Sciatic nerve (tissue), 2 donors: ENCODE measurements around the gene PSMD1. TPM values are rescaled to one million over a fixed set of nuclear protein-coding genes. Genes with fewer than 3 reads are reported as not detected.
"Not testable (repeated sequence)": the region's sequence is repeated elsewhere in the genome, so short reads cannot be mapped to it uniquely, and the experiment has no call there.

ENCODE experiments used
- ATAC-seq: fragments of 200-7000 bp; cut with Tn5 transposase; one replicate; pipeline ENCODE4 v1.9.1; 2020; ENCODE audit warnings: mild to moderate bottlenecking, moderate library complexity
- DNase-seq: peaks from one replicate; pipeline ENCODE4 v3.0.0-alpha.2; 2020; ENCODE audit warnings: low spot score
- intact Hi-C: fragments of 100-400 bp; cut with DNase I; formaldehyde crosslinking; loops from one replicate; pipeline ENCODE4 v1.14.2; 2022
- total RNA-seq: library from RNA; stranded (reverse); fragmentation: NEBNext Ultra II Directional; extraction: Animal tissue kit (Norgen Biotek cat#: 25700); gene quantifications from one replicate; pipeline ENCODE4 v1.2.1, GENCODE V29; 2021
- donor health status: DM: no; HTN: no; CAD: no.
- donor health status: DM: no; HTN: no; CAD: no.

PSMD1 gene
- 73.6 TPM for total RNA-seq

DNA sequence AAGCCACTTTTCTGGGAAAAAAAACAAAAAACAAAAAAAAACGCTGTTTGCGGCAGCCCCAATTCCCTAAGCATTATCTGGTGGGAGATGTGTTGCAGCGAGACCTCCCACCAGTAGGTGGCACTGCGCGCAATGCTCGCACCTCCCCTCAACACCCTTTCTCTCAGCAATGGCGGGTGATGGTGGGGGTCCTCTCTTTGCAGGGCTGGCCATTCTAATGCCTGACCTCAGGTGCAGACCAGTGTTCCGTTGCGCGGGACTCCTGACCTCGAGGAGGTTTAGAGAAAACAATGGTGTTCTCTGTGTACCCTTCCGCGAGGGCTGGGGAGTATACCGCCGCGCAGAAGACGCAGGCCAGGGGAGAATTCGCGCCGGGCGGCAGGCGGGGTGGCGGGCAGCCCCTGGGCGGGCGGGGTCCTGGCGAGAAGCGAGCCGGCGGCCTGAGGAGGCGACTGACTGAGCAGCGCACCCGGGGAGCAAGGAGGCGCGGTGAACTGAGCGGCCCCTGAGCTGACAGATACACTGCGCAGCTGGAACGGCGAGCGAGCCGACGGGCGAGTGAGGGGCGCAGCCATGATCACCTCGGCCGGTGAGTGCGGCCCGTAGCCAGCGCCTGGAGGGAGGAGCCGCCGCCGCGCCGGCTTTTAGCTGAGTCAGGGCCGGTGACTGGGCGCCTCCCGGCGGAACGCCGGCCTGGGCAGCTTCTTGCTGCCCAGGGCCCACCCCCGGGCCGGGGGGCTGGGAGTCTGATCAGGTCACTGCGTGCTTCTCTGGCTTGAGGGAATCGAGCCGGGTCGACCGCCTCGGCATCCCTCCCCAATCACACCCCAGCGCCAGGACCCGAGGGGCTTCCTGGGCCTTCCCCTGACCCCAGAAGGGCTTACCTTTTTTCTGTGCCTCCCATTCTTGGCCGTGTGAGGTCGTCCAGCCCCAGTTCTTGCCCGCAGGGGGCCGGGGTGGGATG lies at the start of gene PSMD1:
Gene PSMD1 (plus strand): TSS at position 415 of the 964 bp plus-strand sequence. CDS start 159 bp downstream, at position 574.
- intact Hi-C loops, result no loop called here
- ATAC-seq (peak; percentile 93), DNase-seq (peak; percentile 94)

DNA sequence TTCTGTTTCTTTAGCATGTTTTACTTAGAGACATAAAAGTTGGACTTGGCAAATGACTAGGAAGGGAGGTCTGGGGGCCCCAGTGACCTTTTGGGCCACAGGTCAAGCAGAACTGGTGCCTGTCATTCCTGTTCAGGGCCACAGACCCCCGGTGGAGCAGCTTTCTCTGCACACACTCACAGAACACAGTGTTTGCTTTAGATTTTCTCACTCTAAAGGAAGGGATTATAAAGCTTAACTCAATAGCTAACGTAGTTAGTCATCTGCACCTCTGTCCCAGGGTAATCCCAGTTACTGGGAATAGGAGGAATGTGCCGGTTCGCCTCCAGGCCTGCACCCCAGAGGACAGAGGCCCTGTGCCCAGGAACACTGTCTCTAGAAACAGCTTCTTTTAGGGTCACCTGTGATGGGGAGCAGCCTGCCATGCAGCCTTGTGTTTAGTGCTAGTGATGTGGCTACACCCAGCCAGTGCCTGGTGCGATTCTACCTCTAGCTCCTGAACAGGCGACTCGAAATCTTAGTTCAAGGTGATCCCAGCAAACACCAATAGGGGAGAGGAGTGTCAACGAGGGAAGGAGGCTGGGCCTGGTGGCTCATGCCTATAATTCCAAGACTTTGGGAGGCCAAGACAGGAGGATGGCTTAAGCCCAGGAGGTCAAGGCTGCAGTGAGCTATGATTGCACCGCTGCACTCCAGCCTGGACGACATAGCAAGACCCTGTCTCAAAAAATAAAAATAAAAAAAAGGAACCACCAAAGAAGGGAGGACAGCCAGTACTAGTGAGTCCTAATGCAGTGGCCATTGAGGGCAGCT lies 49.2 kb upstream of the PSMD1 start:
- ATAC-seq (no peak), DNase-seq (no peak)
- intact Hi-C loops, result no loop called here

DNA sequence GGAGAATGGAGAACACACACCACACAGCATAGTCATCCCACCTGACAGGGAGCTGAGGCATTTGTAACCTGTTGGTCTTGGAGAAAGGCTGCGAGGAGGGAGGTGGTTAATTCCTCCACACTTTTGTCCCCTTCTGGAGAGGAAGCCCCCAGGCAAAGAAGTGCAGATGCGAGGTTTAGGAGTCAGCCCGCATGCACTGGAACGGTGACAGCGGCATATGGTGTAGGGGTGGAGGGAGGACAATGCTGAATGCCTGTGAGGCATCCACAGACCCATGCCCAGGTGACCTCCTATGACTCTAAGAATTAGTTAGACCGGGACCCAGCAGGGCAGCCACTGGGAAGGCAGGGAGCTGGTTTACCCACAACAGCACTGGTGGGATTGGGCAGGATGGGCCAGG lies 48.5 kb upstream of the PSMD1 start:
- intact Hi-C loops, result no loop called here
- no peak for DNase-seq
- ATAC-seq, result no peak

DNA sequence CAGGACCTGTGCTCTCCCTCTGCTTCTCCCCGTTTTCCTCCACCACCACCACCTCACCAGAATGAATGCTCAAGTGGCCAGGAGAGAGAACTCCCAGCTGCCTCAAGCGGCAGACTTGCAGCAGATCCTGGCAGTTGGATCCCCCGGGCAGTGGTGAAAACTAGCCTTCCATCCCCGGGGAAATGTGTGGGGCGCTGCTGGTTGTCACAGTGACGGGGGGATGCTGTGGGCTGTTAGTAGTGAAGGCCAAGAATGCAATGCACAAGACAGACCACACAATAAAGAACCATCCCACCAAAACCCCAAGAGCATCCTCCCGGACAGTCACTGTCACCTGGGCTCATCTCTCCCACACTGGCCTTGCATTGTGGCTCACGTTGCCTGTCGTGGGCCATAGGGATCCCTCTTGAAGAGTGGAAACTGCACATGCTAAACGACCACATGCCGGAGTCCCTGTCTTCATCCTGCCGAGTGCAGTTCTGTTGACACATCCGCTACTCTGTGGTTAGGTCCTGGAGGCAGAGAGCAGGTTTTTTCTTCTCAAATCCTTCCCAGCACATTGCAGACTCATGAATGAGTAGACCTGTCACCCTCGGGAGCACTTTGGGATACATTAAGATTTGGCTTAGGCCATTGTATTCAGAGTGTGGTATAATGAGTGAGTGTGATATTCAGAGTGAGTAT lies 47.3 kb upstream of the PSMD1 start:
- ATAC-seq (no peak), DNase-seq (no peak)
- intact Hi-C loops, result no loop called here

DNA sequence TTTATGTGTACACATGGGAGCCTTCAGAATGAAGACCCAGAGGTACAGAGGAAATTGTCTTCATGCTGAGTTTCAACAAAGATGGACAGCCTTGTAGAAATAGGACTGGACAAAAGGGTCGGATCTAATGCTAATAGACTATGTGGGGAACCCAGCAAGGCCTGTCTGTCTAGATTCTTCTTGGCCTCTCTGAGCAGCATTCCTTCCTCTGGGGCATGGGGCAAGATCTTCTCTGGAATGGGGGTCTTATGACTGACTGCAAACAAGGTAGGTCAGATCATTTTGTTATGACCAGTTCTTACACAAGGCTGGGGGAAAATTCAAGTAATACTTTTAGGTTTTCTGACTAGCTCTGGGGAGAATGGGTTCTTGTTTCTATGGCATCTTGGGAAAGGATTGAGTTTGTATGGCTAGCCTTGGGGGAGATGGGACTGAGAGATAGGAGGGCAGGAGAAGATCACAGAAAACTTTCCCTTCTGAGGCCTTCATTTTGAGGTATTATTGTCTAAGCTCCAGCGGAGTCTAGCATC lies 46.4 kb upstream of the PSMD1 start:
- DNase-seq, result no peak
- no peak for ATAC-seq
- intact Hi-C loops, result no loop called here

DNA sequence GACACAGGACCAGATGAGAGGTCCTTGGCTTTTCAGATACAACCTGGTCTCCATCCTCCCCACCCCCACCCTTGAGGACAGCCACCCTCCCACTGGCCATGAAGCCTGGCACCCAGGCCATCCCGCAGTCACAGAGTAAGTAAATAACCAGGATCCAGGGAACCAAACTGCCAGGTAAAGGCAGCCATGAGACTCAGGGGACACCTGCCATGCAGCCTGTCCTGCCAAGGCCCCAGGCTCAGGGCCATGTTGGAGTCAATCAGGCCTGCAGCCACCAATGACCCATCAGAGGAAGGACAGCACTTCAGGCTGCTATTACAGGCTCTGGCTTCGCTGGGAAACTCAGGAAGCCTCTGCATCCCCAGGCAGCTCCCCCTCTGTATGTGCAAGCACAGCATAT lies 45.1 kb upstream of the PSMD1 start:
- intact Hi-C loops, result no loop called here
- ATAC-seq (no peak), DNase-seq (no peak)

DNA sequence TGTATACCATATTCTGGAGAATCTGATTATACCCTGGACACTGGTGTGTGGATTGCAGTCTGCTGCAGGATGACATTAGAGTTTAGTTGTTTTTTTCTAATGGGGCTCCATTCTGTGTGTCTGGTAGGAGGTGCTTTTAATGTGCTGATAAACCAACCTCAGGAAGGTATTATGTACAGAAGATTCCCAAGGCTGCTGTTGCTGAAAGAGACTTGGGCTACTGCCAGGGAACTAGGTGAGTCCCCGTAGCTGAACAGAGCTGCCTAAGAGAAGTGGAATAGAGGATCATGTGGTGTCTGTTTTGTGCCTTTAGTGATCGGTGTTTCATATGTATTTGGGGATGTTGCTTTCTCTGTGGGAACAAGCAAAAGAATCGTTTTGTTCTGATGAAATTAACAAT lies 44.2 kb upstream of the PSMD1 start:
- ATAC-seq (no peak), DNase-seq (no peak)
- intact Hi-C loops, result no loop called here

DNA sequence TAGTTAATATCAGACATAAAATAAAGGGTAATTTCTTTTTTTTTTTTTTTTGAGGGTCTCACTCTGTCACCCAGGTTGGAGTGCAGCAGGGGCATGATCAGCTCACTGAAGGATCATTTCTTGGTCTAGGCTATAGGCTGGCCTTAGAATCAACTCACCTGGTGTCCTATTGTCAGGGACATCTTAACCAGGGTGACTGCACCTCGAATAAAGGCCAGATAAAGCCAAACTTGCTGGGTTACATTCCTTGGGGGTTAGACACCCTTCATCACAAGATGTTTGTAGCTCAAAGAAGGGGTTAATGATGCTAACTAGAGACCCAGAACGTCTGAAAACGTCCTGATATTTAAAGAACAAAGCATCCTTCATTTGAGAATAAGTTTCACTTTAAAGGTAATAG lies 42.8 kb upstream of the PSMD1 start:
- intact Hi-C loops, result no loop called here
- DNase-seq (no peak), ATAC-seq (no peak)

DNA sequence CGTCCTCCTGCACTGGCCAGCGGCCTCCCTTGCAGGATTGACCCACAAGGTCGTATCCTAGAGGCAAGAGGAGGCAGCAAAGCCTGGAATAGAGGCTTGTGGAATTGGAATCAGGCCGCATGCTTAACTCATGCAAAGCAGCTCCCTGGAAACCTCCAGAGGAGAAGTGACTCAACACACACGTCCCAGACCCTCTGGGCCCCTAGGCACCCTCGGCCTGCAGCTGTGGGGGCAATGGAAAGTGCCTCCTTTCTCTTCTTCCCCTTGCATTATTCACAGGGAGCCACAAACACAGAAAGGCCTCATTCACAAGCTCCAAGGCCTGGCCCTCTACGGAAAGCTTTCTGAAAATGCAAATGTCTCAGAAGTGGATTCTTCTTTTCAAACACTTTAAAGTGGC lies 41.2 kb upstream of the PSMD1 start:
- DNase-seq (no peak), ATAC-seq (no peak)
- intact Hi-C loops, result no loop called here

DNA sequence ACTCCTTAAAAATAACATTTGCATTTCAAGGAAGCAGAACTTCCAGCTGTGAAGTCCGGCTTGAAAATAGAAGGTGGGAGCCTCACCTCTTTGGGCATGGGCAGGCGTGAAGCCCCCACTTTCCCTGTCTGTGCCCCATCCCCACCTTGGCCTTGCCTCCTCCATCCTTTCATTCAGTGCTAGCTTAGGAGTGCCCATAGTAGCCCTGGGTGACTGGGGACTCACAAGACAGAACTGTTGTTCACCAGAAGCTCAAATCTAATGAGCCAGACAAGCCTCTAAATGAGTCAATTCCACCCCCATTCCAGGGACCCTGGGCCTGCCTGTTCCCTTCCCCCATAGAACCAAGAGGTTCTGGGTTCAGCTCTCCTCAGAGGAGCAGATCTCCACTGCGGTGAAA lies 40.7 kb upstream of the PSMD1 start:
- ATAC-seq, result no peak
- DNase-seq, result no peak
- intact Hi-C loops, result no loop called here

DNA sequence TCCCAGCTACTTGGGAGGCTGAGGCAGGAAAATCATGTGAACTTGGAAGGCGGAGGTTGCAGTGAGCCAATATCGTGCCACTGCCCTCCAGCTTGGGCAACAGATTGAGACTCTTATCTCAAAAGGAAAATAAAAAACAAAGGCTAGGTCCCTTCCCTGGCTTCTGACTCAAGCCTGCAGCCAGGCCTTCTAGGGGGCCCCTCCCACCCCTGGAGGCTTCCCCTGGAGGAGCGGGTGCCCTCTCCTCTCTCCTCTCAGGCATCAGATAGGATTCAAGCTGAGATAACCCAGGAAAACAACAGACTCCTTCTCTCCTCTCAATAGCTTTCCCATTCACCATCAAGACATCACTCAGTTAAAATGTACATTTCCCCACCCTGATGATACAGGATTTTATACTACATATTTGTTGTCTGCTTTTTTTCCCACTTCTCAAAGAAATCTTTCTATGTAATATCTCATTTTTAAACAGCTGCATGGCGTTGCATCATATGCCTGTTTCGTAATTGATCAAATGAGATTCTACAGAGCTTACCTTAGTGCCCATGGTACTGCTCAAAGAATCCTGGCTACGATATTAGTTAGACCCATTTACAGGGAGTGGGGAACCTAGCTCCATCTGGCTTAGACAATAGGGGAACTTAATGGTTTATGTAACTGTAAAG lies 40.0 kb upstream of the PSMD1 start:
- ATAC-seq (no peak), DNase-seq (no peak)
- intact Hi-C loops, result no loop called here

DNA sequence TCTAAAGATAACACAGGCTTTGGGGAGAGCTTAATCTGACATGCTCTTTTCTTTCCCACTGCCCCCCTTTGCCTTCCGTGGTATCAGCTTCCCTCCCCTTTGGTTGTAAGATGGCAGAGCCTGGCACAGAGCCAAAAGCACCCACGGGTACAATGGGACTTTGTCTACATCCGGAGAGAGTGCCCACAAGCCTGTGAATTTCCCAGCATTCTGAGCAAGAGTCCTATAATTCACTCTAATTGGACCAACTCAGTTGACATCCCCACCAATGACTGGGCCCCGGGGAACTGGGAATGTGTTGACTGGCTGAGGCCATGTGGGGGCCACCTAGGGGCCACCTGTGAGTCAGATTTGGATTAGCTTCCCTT lies 39.5 kb upstream of the PSMD1 start:
- intact Hi-C loops, result no loop called here

DNA sequence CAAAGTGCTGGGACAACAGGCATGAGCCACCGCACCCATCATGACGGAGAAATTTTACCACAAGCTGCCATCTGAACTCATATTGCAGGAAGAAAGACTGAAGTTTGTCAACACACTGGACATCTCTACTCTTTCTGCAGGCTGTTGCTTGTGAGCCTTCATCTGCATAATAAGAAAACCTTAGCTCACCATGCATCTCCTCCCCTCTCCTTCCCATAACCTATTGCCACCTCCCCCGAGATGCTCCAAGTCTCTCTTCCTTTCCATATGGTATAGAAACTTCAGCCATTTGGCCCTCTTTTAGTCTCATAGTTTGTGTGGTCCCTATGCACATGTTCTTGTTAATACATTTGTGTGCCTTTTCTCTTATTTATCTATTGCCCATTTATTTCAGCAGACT lies 38.5 kb upstream of the PSMD1 start:
- ATAC-seq (no peak), DNase-seq (no peak)
- intact Hi-C loops, result no loop called here

More for the DNA sequence above, 39.5 kb upstream of the PSMD1 start:
- peak; percentile 80 for DNase-seq
- ATAC-seq, result peak; percentile 51

DNA sequence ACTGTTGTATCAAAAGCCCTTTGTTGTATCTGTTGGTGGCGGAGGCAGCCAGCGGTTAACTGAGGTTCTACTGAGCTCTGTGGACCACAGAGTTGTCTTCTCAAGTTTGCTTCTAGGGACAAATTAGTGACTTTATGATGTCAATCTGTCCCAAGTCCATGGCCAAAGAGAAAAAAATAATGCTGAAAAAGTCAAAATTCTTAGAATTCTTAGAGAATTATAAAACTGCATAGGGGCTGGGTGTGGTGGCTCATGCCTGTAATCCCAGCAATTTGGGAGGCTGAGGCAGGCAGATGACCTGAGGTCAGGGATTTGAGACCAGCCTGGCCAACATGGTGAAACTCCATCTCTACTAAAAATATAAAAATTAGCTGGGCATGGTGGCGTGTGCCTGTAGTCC lies 31.6 kb upstream of the PSMD1 start:
- intact Hi-C loops, ATAC-seq, DNase-seq: not testable (repeated sequence)

DNA sequence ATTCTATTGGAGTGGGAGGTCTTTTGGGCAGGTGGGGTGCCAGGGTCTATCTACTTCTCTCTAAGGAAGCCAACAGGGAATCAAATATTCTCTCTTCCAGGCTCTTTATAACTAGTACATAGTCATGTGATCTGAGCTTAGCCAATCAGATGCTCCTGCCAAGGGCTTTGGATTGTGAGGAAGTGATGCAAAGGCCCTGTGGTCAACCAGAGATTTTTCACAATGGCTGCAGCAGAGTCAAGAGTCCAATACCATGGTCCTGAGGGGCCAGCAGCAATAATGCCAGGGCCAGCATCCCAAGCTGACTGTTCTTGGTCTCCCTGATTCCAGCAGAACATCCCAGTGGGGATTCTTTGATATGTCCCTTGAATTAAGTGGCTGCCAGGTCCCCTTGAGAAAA lies 27.8 kb upstream of the PSMD1 start:
- no peak for ATAC-seq
- DNase-seq, result no peak
- intact Hi-C loops, result no loop called here

DNA sequence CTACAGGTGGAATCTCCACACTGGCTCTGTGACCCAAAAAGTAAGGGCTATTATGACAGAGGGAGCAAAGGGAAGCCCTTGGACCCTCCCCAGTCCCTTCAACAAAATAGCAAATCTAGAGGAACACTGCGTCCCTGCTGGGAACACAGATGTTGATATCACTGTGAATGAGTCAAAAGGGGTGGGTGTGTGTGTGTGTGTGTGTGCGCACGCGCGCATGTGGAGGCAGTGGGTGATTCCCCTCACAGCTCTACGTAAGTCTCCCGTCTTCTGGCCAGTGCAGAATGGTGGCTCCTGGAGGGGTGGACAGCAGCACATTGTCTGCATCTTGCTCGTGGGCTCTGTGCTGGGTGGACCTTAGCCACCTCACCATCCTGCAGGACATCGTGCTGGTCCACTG lies 27.1 kb upstream of the PSMD1 start:
- ATAC-seq (no peak), DNase-seq (no peak)
- intact Hi-C loops, result no loop called here

DNA sequence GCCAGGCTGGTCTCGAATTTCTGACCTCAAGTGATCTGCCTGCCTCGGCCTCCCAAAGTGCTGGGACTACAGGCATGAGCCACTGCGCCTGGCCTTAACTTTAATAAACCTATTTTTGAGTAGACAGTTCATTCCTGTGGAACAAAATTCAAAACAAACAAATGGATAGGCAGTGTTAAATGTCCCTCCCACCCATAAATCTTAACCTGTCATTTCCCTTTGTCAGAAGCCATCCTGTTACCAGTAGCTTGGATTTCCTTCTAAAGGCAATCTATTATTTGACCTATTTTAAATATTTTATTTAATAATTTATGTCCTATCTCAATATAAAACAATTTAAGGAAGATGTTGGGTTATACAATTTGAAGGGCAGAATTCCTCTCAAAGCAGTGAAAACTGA lies 25.9 kb upstream of the PSMD1 start:
- no peak for ATAC-seq
- intact Hi-C loops, result no loop called here
- no peak for DNase-seq

DNA sequence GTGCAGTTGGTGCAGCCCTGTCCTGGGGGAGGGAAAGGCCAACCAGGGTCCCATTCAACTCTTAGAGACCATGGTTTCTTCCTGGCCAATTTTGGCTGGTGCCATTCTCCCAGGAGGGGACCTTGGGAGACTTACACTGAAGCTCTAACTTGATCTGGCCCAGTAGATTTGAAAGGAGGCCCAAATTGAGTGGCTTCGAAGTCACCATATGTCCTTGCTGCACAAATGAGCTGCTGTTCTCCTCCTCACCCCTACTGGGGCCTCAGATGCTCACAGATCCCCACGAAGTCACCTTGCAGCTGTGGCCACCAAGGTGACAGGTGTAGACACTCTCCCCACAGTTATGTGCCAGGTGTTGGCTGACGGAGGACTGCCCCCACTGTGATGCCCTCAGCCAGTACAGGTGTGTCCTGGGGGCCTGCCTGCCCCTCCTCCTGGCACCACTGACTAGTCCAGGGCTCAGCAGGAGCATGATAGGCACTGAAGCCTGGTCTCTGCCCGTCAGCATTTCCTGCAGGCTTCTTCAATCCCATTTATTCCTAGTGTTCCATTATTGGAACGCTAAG lies 24.0 kb upstream of the PSMD1 start:
- no peak for ATAC-seq
- intact Hi-C loops, result no loop called here

More for the DNA sequence above, 24.0 kb upstream of the PSMD1 start:
- DNase-seq, result no peak
